RWPE1 (cell line): ENCODE results near the gene PGPEP1.

Source experiments
- CTCF ChIA-PET: fragments of 350-600 bp; sonication (Branson Sonifier 250); formaldehyde crosslinking; extraction: SDS; loops from one replicate; lab custom pipeline; 2021; lab: Yijun Ruan, JAX
- POLR2A ChIA-PET: fragments of 400-600 bp; formaldehyde crosslinking; extraction: SDS; loops from one replicate; lab custom pipeline; 2020; ENCODE audit warnings: antibody characterized with exemption; ENCODE audit not compliant: low non-redundant PET; lab: Yijun Ruan, JAX
- DNase-seq: peaks from one replicate; pipeline ENCODE4 v3.0.0; 2012; ENCODE audit warnings: low spot score
- H3K27ac ChIP-seq: fragments of 450-650 bp; 2 replicates; pipeline ENCODE4 v1.5.1; 2017
- CTCF ChIP-seq: fragments of 450-650 bp; conservative IDR thresholded peaks from 2 replicates; pipeline ENCODE4 v1.5.1; 2017; ENCODE audit warnings: low read depth, mild to moderate bottlenecking

PGPEP1 gene

GRCh38 chr19:18391509-18392075 is 51.2 kb downstream of the PGPEP1 start:
- ChIA-PET POLR2A (no interaction called here), CTCF (interaction anchor here (0.6 to 0.7 kb wide), 2 partner anchors 14 to 103 kb away, joined by 3 read pairs; no protein-coding TSS in a partner anchor)

DNA sequence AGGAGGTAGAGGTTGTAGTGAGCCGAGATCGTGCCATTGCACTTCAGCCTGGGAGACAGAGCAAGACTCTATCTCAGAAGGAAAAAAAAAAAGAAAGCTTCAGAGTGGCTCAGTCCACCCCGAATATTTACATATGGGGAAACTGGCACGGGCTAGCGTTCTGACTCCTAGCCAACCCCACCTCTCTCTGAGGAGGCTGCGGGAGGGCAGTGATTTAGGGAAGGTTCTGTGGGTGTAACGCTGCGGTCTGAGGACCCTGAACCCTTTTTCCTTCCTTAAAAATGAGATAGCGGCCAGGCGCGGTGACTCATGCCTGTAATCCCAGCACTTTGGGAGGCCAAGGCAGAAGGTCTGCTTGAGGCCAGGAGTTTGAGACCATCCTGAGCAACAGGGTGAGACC is 52.0 kb downstream of the PGPEP1 start:
- POLR2A ChIA-PET = no interaction called here
- no peak for TF ChIP-seq CTCF

More at GRCh38 chr19:18391509-18392075, 51.2 kb downstream of the PGPEP1 start:
- no peak for TF ChIP-seq CTCF
- no peak for DNase-seq
- H3K27ac ChIP-seq = peak overlapping the region; percentile 57

GRCh38 chr19:18392926-18393325 is 52.5 kb downstream of the PGPEP1 start:
- ChIA-PET CTCF (interaction anchor here (0.6 kb wide), 1 partner anchor 30 kb away, joined by 3 read pairs; no protein-coding TSS in a partner anchor), POLR2A (no interaction called here)
- TF ChIP-seq CTCF = no peak
- peak overlapping the region; percentile 57 for H3K27ac ChIP-seq
- DNase-seq = no peak

More for the DNA sequence above, 52.0 kb downstream of the PGPEP1 start:
- CTCF ChIA-PET = interaction anchor here (0.6 kb wide), 1 partner anchor 29 kb away, joined by 3 read pairs; no protein-coding TSS in a partner anchor
- H3K27ac ChIP-seq = peak overlapping the region; percentile 57
- no peak for DNase-seq

DNA sequence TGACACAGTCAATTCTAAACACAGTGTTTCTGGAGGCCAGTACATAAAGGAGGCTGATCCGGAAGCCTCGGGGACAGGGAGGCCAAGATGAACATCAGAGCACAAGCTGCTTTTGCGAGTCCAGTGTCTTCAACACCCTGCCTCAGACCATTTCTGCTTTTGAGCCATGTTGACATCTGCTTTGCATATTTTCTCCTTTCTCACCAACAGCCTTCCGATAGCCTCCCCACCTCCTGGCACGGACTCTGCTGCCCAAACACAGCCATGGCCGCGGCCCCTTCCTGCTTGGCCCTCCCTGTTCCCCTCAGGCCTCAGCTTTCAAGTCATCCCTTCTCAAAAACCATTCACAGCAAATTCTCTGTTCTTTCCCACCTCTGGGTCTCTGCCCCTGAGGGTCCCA is 53.4 kb downstream of the PGPEP1 start:
- H3K27ac ChIP-seq = no peak overlapping the region
- no peak for DNase-seq
- POLR2A ChIA-PET = no interaction called here
- CTCF ChIA-PET = interaction anchor here (0.6 kb wide), 1 partner anchor 17 kb away, joined by 3 read pairs; no protein-coding TSS in a partner anchor
- no peak for TF ChIP-seq CTCF

GRCh38 chr19:18396471-18397241 is 56.3 kb downstream of the PGPEP1 start:
- no peak for DNase-seq
- POLR2A ChIA-PET = no interaction called here
- TF ChIP-seq CTCF = no peak
- CTCF ChIA-PET = no interaction called here
- H3K27ac ChIP-seq = 0 out of 2 replicates have a peak overlapping the region, but pooled peaks have one; percentile 3

DNA sequence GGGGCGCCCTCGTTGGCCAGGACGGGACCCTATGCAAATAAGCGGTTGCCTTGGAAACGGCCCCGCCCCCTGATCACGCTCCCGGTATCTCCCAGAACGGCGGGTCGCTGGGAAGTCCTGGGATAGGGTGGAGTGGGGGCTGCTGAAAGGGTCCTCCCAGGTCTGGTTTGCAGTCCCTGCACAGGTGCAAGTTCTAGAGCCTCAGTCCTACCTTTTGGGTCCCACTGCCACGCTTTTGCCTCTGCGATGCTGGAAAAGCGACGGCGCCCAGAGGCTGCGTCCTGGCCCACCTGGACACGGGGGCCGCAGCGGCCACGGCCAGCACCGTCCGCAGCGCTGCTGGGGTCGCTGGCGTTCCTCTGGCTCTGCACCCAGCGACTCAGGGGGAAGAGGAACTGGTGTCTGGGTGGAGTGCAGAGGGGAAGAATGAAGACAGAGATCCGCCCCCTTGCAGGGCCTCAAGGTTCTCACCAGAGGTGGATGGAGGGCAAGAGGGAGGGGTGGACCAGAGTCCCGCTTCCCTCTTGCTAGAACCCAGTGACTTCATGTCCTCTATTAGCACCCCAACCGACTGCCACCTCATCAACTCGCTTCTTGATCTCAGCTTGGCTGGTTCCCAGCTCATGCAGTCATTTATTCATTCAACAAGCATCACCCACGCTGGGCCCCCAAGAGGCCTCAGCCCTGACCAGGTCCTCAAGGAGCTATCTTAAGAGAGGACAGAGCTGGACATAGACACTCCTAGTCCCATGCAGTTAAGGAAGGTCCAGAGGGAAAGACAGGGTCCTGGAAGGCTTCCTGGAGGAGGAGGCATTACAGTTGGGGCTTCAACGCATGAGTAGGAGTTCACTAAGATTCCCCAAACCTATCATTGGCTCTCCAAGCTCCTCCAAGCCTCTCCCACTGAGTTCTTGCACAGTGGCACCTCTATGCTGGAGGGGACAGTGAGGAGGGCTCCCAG is 57.1 kb downstream of the PGPEP1 start, which contains the start of gene LRRC25:
Gene LRRC25, minus strand, starts transcription at position 381 of the 961 bp plus-strand sequence. CDS start 659 bp downstream, outside the sequence.
- POLR2A ChIA-PET = no interaction called here
- CTCF ChIA-PET = no interaction called here

More for the DNA sequence above, 57.1 kb downstream of the PGPEP1 start, which contains the start of gene LRRC25:
- TF ChIP-seq CTCF = no peak
- H3K27ac ChIP-seq = peak within 1 kb of the TSS; percentile 64
- DNase-seq = no peak
